ENCODE measurements around the gene CLNK. TPM values are rescaled to one million over a fixed set of nuclear protein-coding genes. Genes with fewer than 3 reads are reported as not detected.

Gene CLNK
- total RNA-seq, 1 experiment from 2014 or later: not detected

GRCh38 chr4:10608501-10609219 lies 75.9 kb downstream of the CLNK start:
- peaks cover 12 to 15% of the 10 kb centered on the region in 2 experiments for H3K4me1 ChIP-seq (ENCODE audit: control insufficient read depth in 1 of 2, insufficient read depth in 2 of 2, low read length in 2 of 2)
- intact Hi-C loops (cut with micrococcal nuclease): no loop called here
- no peak overlapping the region for H3K9ac ChIP-seq (ENCODE audit: low read length)
- H3K4me3 ChIP-seq (replicated peaks in 1 of 2; ENCODE audit: low read depth in 1 of 2, low read length in 2 of 2): no peak overlapping the region
- no peaks in the 10 kb centered on the region for H3K27me3 ChIP-seq (ENCODE audit: insufficient read depth, low read length)
- TF ChIP-seq EGR1 (IDR thresholded peaks at IDR 0.05; ENCODE audit: low read depth) (no peak), CEBPB (IDR thresholded peaks at IDR 0.05; ENCODE audit: low read depth) (no peak), POLR2A (IDR thresholded peaks at IDR 0.05; ENCODE audit: borderline replicate concordance, extremely low read depth, insufficient read depth, insufficient read length) (no peak), ELF1 (IDR thresholded peaks at IDR 0.05; ENCODE audit: borderline replicate concordance, low read depth) (no peak), REST (IDR thresholded peaks at IDR 0.05; ENCODE audit: low read depth) (no peak), SP1 (IDR thresholded peaks at IDR 0.05; ENCODE audit: low read depth) (no peak), YY1 (IDR thresholded peaks at IDR 0.05; ENCODE audit: extremely low read depth, insufficient replicate concordance, low read depth, low read length) (no peak), POLR2AphosphoS5 (IDR thresholded peaks at IDR 0.05; ENCODE audit: low read depth, low read length) (no peak), EZH2phosphoT487 (IDR thresholded peaks at IDR 0.05; ENCODE audit: borderline replicate concordance) (no peak), FOSL1 (IDR thresholded peaks at IDR 0.05; ENCODE audit: low read depth) (no peak), TCF7L2 (IDR thresholded peaks at IDR 0.05; ENCODE audit: borderline replicate concordance, extremely low read depth, insufficient read depth, insufficient read length) (no peak), ZNF274 (IDR thresholded peaks at IDR 0.05; ENCODE audit: low read depth, low read length) (no peak), EZH2 (IDR thresholded peaks at IDR 0.05) (no peak), CBX3 (IDR thresholded peaks at IDR 0.05; ENCODE audit: low read depth) (no peak), ATF3 (IDR thresholded peaks at IDR 0.05) (no peak), CTCF (IDR thresholded peaks at IDR 0.05 in 2 of 3, conservative IDR thresholded peaks at IDR 0.05 in 1 of 3; ENCODE audit: borderline replicate concordance in 1 of 3, insufficient read depth in 1 of 3, low read depth in 2 of 3, low read length in 2 of 3) (no peak), ZFX (IDR thresholded peaks at IDR 0.05) (no peak), SRF (IDR thresholded peaks at IDR 0.05; ENCODE audit: low read depth) (no peak)
- TF ChIP-seq, protein P1, sequence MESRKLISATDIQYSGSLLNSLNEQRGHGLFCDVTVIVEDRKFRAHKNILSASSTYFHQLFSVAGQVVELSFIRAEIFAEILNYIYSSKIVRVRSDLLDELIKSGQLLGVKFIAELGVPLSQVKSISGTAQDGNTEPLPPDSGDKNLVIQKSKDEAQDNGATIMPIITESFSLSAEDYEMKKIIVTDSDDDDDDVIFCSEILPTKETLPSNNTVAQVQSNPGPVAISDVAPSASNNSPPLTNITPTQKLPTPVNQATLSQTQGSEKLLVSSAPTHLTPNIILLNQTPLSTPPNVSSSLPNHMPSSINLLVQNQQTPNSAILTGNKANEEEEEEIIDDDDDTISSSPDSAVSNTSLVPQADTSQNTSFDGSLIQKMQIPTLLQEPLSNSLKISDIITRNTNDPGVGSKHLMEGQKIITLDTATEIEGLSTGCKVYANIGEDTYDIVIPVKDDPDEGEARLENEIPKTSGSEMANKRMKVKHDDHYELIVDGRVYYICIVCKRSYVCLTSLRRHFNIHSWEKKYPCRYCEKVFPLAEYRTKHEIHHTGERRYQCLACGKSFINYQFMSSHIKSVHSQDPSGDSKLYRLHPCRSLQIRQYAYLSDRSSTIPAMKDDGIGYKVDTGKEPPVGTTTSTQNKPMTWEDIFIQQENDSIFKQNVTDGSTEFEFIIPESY (IDR thresholded peaks at IDR 0.05; ENCODE audit: extremely low read depth, insufficient replicate concordance, low read length): no peak
- TF ChIP-seq, protein P2, sequence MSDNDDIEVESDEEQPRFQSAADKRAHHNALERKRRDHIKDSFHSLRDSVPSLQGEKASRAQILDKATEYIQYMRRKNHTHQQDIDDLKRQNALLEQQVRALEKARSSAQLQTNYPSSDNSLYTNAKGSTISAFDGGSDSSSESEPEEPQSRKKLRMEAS (IDR thresholded peaks at IDR 0.05): no peak
- no peak overlapping the region for H2AFZ ChIP-seq (ENCODE audit: low read depth, low read length, poor library complexity, severe bottlenecking)
- H3K27ac ChIP-seq (ENCODE audit: low read depth, low read length): no peak overlapping the region
- BruUV-seq (replicated peaks): no TSS peak
- no peaks in the 10 kb centered on the region for H3K9me2 ChIP-seq (ENCODE audit: insufficient read depth)
- no peaks in the 10 kb centered on the region for H4K20me1 ChIP-seq (ENCODE audit: insufficient read depth)
- no peaks in the 10 kb centered on the region for H3K79me2 ChIP-seq (ENCODE audit: insufficient read depth, low read length)
- H3K4me2 ChIP-seq (ENCODE audit: low read length): no peak overlapping the region
- POLR2A ChIA-PET: no interaction called here
- no peaks in the 10 kb centered on the region for H3K9me3 ChIP-seq (ENCODE audit: control insufficient read depth in 1 of 2, insufficient read depth in 1 of 2, low read depth in 1 of 2, low read length in 2 of 2)
- RAD21 ChIA-PET (ENCODE audit: low non-redundant PET in 1 of 2, low total read pairs in 2 of 2, uncharacterized antibody in 2 of 2, unreplicated experiment in 2 of 2): no interaction called here
- DNase-seq (ENCODE audit: low read depth, low spot score): no peak
- CTCF ChIA-PET: no interaction called here
- ATAC-seq: no peak
- H3K36me3 ChIP-seq (ENCODE audit: control insufficient read depth in 1 of 2, insufficient read depth in 2 of 2, low read length in 2 of 2): no peaks in the 10 kb centered on the region

Data from HCT116 (cell line).